Hypothalamus (tissue), 51 donors: ENCODE measurements around the gene RYR3.

Experiments
- DNase-seq, 51 donors: peaks; one replicate each; lab custom pipeline; 2025; lab: John Stamatoyannopoulos, UW

RYR3 gene

DNA sequence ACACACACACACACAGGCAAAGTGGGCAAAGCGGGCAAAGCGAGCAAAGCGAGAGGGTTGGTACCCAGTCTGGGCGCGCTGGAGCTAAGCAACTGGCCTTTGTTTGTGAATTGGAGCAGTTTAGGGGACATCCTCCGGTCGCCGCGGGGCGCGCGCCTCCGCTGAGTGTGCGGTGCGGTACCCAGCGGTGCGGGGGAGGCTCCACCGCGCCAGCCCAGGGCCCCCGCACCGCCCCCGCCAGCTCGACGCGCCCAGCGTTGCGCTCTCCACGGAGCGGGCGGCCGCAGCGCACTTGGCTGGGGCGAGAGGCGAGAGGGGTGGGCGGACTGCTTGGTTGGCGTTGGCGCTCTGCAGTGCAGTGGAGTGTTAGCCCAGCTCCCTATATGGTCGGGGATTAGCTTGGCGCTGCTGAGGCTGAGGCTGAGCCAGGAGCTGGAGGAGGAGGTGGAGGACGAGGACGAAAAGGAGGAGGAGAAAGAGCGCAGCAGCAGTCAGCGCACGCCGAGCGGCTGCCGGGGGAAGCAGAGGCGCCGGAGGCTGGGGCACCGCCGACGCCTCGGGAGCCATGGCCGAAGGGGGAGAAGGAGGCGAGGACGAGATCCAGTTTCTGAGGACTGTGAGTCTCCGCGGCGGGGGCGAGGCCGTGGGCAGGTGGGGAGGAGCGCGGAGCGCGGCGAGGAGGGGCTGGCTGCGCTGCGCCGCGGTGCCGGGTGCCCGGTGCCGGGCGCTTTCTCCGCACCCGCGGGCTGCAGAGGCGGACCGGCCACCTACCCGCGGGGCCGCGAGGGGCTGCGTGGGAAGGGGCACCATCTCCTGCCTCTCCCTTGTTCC, at the start of gene RYR3:
TSS of gene RYR3 (plus strand) at position 487 of the 831 bp plus-strand sequence. CDS start at position 566, 79 bp downstream.
- DNase-seq, result peak in 27 of 51 donors; percentile 16 to 66 (median 43)

DNA sequence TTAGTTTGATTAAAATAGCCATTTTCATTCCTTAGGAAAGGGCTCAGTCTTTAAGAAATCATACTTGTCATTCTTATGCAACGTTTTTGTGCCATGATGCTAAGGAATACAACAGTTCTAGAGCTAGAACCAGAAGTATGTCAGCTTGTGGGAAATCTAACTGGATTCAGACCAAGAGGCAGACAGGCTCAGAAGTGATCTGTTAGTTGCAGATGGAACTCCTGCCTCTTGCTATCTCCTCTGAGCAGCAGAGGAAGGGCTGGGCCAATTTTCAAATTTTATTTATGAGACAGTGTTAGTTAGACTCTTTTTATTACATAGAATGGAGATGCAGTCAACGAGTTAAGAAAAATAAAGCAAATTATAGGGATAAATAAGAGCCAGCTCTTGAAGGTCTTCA, 48.5 kb upstream of the RYR3 start:
- no peak for DNase-seq

DNA sequence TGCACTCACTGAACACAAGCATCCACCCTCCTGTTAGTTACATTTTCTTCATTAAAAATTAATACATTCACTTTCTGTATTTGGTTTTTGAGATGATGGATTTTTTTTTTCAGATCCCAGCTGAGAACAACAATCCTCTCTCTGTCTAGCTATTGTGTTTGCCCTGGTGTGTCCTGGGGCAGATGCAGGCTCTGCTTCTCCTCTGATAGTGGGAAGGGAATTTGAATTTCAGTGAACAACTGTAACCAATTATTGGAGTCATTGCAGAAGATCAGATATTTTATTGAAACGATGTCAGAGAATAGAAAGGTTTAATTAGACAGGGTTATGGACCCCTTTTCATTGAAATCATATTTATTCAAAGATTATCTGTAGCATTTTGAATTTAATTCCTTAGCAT, 33.1 kb upstream of the RYR3 start:
- no peak for DNase-seq

DNA sequence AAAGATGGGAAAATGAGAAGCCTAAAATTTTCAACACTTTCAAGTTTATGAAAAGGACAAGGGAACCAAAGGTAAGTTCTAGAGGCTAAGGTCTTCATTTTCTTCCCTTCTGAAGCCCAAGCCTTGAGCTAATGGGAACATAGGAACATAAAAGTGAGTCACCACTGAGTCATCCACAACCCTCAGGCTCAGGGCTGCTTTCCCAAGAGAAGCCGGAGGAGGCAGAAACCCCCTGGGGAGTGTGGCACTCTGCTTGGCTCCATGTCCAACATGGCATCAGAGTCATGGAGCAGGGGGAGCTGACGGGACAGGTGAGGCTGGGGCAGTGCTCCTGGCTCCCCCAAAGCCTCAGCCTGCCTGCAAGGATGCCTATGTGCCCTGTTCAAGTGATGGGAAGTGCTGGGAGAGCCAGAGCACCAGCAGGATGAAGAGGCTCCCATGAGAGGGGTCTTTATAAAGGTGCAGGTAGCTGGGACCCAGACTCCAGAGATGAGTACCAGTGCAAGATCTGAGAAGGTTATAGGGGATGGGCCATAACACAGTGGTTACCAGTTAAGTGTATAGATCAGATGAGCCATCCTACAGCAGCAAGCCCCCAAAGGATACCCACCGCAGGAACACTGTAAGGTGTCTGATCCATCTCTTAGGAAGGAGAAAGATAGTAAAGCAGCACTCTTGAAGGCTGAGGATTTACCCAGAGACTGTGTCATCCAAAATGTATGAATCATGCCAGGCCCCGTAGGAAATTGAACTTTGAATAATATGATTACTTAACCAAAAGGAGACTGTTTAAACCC, 31.8 kb upstream of the RYR3 start:
- DNase-seq, result no peak

DNA sequence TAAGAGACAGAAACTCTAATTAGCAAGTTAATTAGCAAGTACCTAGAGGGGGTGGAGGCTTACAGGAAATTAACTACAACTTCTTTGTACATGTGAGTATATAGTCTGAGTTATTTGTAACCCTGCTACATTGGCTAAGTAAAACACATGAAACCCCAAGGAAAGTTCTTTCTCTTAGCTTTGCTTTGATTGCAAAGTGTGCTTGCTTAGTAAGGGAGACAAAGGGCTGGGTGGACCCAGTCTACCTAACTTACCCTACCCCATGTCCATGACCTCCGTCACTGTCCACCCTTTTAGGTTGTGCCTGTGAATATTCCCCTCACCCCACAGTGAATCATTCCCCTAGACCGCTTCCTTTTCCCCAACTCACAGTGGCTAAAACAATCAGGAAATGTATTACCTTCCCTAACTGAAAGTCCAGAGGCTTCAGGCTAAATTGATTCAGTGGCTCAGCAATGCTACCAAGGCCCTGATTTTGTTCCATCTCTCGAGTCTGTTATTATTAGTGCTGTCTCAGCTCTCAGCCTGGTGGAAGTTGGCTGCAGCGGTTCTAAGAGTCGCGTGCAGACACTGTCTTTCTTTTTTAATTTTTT, 31.1 kb upstream of the RYR3 start:
- DNase-seq, result no peak

DNA sequence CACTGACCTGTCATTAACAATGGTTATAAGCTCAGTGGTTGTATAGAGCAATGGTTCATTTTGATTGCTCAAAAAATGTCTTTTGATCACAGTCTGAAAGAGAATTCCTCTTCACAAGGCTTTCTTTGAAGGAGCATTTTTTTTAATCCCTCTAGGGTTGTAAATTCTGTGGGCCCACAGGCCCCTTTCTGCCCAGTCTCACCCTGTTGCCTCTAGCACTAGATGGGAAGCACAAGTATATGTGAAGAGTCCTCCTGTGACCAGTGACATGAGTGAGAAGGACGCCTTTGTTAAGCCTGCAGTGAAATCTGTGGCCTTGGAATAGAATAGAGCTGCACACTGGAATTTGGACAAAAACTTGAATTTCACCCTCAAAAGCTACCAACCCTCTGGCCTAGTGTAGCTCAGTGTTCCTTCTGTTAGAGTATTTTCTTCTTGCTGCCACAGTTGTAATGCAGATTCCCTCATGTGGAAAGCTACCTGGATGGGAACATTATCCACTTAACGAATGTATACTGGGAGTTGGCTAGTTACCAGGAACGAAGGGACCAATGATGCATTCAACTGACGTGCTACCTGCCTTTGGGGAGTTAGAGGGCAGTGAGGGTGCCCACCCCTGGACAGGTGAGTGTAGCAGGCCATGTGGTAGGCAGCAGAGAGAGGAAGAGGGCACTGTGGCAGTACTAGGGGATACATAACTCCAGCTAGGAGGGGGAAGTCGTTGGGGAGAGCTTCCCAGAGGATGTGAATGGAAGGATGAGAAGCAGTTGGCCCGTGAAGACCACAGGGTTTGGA, 28.3 kb upstream of the RYR3 start:
- DNase-seq, result no peak

DNA sequence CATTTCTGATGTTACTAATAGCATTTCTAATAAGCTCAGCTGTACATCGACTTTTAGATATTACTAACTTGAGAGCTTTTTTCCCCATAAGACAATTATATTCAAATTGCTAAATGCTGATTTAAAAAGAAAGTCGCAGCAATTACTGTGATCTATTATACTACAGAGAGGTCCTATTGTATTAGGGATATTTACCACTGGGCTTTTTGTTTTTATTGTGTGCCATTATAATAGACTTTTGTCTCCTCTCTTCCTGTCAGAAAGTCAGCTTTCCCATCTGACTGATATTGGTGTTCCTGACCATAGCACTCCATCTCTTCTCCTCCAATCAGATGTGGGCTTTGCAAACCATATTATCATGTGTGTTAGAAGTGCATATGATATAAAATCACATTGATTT, 27.2 kb upstream of the RYR3 start:
- DNase-seq, result peak in 1 of 51 donors; percentile 16

DNA sequence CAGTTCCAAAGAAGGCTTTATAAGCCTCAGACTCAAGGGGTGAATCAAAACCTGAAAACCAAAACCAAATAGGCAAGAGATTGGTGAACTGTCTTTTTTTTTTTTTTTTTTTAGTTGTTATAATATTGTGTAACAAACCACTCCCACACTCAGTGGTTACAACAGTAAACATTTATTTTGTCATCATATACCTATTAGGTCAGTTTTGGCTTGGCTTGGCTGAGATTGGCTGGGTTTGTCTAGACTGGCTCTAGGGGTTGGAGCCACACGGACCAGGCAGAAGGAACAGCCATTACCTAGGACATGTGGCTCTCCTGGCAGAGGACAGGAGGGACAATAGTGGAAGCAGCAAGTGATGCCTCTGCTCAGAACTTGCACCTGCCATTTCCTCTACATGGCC, 26.4 kb upstream of the RYR3 start:
- DNase-seq, result no peak

DNA sequence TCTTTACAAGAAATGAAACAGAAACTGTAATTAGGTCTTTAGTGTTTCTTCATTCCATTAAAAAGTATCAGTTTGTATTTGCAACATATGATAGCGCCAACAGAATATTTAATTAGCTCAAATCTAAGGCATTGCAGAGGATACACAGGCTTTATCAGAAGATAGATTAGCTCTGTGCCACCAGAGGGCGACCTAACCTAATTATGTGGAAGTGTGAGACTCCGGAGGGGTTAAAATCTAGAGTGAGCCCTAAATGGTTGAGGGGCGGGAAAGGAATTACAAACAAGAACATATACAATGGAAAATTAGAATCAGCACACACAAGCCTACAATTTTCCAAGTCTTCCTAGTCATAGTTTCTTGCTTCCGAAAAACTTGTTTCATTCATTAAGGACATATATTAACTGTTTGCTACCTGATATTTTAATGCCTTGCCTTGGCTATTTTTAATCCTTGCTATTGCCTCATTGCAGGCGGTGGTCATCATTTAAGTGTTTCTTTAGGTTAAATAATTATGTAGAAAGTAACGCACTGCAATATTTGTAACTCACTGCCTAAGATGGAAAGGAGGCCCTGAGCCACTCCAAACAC, 18.0 kb upstream of the RYR3 start:
- peak in 28 of 51 donors; percentile 7 to 76 (median 34) for DNase-seq

DNA sequence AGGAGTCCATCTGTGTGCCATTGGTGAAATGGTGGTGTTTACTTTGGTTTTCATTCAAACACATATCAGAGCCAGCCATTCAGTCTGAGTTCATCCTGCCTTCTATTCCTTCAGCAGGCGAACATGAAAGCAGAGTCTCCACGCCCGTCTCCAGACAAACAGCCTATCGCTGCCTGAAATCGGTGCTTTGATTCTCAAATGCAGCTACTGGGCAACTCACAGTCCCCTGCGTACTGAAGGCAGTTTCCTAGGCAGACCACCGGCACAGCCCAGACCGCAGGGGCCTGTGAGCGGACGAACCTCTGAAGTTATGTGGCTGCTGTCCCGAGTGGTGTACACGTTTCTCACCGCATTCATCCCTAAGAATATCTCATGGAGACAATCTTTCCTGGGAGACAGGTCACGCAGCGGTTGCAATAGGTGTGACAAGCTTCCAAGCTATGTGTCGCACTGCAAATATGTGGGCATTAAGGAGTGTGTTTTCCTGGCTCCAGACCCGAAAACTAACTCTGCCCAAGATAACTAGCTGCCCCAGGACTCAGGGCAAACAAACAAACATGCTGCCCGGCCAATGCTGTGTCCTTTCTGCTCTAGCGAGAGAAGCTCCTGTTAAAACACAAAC, 16.9 kb upstream of the RYR3 start:
- DNase-seq, result peak in 1 of 51 donors; percentile 6

DNA sequence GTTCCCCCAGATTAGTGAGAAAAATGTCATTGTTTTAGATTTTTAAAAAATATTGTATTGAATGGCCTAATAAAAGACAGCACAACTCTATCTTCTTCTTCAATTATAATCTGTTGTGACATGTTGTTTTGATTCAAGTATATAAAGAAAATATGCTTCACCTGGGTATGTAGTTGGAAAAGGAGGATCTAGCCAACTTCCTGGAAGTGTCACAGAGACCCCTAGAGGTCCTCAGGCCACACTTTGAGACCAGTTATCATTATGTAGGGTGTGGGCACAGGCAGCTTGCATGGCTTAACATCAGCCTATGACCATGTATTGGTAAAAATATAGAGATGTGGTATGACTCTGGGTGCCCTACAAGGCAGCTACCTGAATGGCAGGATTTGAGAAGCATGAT, 14.7 kb upstream of the RYR3 start:
- no peak for DNase-seq

DNA sequence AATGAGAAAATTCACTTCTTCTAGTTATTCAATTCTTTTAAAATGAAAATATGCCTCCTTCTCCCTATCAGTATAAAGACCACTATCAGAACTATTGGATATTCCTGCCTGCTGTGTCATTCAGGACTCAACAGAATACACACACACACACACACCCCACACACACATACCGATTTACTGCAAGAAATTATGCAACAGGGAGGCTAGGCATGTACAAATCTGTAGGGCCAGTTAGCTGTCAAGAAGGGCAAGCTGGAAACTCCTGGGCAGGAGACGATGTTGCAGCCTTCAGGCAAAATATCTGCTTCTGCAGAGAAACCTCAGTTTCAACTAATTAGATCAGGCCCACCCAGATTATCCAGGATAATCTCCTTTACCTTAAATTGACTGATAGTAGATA, 13.9 kb upstream of the RYR3 start:
- DNase-seq, result no peak

DNA sequence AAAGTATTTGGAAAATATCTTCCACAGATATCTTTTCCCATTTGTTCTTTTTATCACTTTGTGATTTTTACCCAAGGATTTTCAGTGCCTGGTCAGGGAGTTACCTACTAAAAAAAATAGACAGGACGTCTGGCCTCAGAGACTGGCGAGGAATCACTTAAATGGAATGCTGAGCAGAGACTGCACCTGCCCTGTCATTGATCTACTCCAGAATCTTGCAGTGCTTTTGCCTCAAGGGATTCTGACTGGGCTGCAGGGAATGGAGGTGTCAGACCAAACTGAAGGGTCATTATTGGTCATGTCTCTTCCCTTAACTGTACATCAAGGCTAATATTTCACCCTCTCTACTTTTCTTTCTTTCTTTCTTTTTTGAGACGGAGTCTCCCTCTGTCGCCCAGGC, 12.1 kb upstream of the RYR3 start:
- DNase-seq, result no peak

DNA sequence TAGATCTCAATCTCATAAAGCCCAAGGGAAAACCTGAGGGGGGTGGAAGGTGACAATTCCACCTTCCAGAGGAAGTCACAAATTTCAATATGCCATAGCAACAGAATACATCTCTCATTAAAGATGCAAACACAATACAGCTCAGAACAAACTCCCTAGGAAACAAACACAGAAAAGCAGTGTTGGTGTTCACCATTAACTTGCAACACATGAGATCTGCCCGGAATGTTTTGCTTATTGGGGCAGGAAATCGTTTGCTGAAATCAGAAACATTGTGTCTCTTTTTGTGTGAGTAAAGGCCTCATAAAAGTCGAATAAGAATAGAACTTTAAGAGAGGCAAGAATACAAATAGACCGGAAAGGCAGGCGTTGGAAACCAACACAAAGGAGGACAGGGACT, 5.8 kb upstream of the RYR3 start:
- peak in 1 of 51 donors; percentile 27 for DNase-seq

DNA sequence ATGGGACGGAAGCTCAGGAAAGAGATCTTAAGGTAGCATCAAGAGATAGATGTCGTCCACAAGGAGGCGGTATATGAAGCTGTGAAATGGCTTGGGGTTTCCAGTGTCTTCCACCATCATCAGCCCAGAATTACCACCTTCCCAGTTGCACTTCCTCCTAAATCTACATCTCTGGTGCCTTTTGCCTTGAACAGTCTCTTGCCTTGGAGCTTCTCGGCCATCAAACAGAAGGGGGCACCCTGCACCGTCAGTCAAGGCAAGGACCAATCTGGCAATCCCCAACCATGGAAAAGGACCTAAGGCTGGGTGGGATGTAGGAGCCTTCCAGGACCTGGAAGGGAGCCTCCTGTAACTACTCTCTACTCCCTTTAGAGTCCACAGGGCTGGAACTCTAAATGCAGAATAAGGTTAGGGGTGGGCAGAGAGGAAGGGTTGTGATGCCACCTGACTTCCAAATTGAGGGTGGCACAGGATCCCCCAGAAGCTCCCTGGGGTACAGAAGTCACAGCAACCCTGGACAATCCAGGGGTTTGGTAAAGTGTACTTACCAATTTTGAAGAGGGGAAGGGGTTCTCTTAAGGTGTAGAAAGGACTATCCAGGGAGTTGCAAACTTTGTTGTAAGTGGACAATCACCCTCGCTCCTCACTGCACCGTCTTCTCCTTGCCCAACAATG, 1.0 kb upstream of the RYR3 start:
- peak in 17 of 51 donors; percentile 7 to 64 (median 18) for DNase-seq

DNA sequence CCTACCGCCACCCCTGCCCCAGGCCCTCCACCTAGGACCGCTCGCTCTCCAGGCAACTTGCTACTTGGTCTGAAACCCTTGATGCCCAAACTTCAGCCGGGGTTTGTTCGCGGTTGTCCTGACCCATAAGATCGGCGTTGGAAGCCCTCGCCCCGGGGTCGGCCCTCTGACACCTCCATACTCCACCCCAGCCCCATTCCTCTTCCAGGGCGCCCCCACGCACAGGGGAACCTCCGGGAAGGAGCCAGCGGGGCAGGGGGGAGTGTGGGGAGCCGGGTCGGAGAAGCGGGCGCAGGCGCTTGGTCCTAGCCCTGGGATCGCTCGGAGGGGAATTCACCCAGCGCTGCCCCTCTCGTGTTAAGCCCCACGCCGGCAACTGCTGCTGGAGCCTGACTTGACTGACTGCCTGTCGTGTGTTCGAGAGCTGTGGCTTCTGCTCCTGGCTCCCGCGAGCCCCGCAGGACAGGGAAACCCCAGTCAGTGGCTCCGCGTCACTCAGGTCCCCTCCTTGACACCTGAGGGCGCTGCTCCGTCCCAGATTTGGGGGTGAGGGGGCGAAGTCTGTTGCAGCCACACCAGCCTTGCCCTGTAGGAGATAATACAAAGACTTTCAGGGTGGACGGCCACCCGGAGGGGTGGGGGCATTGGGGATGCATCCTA, 675 bp downstream of the RYR3 start:
- DNase-seq, result peak in 12 of 51 donors; percentile 9 to 53 (median 18)

DNA sequence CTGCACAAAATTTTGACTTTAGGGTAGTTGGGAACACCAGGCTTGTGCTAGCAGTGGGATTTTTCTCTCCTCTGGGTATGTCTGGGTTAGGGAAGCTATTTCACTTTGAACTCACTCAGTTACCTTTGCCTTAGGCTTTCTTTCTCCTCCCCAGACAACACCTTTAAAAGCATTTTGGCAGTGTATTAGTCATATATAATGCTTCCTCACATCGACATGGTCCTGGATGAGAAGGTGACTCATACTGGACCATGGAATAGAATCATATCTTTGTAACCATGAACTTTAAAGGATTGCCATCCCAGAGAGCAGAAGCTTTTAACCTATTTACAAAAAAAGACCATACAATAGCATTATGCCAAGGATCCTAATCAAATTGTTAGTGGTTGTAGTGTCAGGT, 2.7 kb downstream of the RYR3 start:
- DNase-seq, result no peak

DNA sequence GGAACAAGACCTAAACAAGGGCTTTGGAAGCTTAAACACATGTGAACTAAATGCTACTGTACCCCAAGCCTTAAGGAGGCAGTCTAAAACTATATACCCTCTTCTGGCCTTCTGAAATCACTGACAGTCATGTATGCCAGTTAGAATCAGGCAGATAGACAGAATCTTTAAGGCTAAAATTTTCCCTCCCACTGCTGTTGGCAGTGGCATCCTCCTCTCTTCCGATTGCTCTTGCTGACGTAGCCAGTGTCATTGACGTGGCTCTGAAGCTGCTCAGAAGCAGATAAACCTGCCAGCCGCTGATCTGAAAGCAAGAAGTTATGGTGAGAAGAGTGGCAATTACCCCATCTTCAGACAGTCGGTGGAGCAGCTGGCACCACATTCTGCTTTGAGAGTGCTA, 3.3 kb downstream of the RYR3 start:
- DNase-seq, result peak in 1 of 51 donors; percentile 16

DNA sequence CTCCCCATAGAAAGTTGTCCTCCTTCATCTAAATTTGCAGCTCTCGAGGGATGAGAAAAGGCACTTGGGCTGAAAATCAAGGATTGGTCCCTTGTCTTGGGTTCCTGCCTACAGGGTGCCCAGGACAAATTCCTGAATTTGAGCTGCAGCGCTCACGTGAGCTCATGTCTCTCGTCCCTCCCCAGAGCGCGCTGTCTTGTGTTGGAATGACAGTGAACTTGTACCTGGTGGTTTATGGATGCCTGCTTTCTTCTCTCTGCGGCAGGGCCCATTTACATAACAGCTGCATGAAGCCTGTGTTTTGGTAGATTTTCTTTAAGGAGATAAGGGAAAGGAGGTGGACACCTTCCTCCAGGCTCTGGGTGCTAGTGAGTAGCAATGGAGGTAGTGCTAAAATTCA, 4.3 kb downstream of the RYR3 start:
- DNase-seq, result no peak
